Activated naive CD4-positive, alpha-beta T cell treated with anti-CD3 and anti-CD28 coated beads, Interleukin-2, amount 50 U/mL, for 16 hours (primary cell): ENCODE data around the gene PRR23B.

Experiments
- DNase-seq: peaks from one replicate; pipeline ENCODE4 v3.0.0-alpha.2; 2020

PRR23B gene

GRCh38 chr3:138972941-138973340 is 47.8 kb downstream of the PRR23B start:
- DNase-seq: no peak

DNA sequence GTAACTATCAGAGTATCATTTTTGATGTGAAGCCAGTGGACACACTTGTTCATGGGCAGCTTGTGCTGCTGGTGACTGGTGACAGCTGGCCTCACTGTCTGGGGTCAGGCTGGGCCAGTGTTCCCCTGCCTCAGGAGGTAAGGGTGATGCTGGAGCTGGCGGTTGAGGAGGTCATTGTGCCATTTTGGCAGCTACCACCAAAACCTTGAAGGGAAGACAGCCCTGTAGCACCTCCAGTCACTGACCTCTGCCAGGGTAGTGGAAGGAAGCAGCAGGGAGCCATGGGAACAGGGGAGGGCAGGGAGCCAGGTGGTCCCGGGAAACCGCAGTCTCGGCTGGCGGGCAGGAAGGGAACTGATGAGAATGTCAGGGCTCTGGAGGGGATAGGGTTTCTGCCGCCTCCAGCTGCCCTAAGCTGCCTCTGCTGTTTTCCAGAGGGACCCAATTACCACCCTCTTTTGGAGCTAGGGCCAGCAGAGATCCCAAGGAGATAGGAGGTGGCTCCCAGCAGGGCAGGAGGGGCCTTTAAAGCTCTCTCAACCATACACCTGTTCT is 48.9 kb downstream of the PRR23B start:
- no peak for DNase-seq
